HG02852 (cell line): ENCODE measurements around the gene IGF2BP1.
"Not testable (repeated sequence)": the region's sequence is repeated elsewhere in the genome, so short reads cannot be mapped to it uniquely, and the experiment has no call there.

ENCODE experiments used
- ATAC-seq: cut with Tn5 transposase; IDR thresholded peaks from one replicate; pipeline ENCODE4 v1.9.1; 2021; ENCODE audit warnings: mild to moderate bottlenecking, moderate library complexity; ENCODE audit not compliant: unreplicated experiment

IGF2BP1 gene

GRCh38 chr17:48995304-48995973 is 1.7 kb upstream of the IGF2BP1 start:
- no peak for ATAC-seq

- no peak for ATAC-seq
Measured at GRCh38 chr17:48995974-48996721, 1.0 kb upstream of the IGF2BP1 start.

- no peak for ATAC-seq
Measured at GRCh38 chr17:48996722-48997102, 473 bp upstream of the IGF2BP1 start.

GRCh38 chr17:48997827-48998586 is 822 bp downstream of the IGF2BP1 start:
- ATAC-seq: no peak

GRCh38 chr17:48998587-48999440 is 1.6 kb downstream of the IGF2BP1 start:
- ATAC-seq: no peak

- ATAC-seq: no peak
Measured at GRCh38 chr17:49000943-49001342, 3.8 kb downstream of the IGF2BP1 start.

- ATAC-seq: no peak
Measured at GRCh38 chr17:49001671-49002070, 4.5 kb downstream of the IGF2BP1 start.

- ATAC-seq: no peak
Measured at GRCh38 chr17:49002331-49002730, 5.1 kb downstream of the IGF2BP1 start.

- no peak for ATAC-seq
Measured at GRCh38 chr17:49002766-49003165, 5.6 kb downstream of the IGF2BP1 start.

GRCh38 chr17:49003557-49004511 is 6.6 kb downstream of the IGF2BP1 start:
- no peak for ATAC-seq

- no peak for ATAC-seq
Measured at GRCh38 chr17:49005140-49005539, 8.0 kb downstream of the IGF2BP1 start.

- ATAC-seq: not testable (repeated sequence)
Measured at GRCh38 chr17:49008908-49009307, 11.7 kb downstream of the IGF2BP1 start.

GRCh38 chr17:49012769-49013255 is 15.6 kb downstream of the IGF2BP1 start:
- no peak for ATAC-seq

- no peak for ATAC-seq
Measured at GRCh38 chr17:49013311-49014213, 16.4 kb downstream of the IGF2BP1 start.

GRCh38 chr17:49015179-49015923 is 18.2 kb downstream of the IGF2BP1 start:
- no peak for ATAC-seq

- ATAC-seq: no peak
Measured at GRCh38 chr17:49015924-49016774, 19.0 kb downstream of the IGF2BP1 start.
